GM06990 (cell line): Measurements from ENCODE around the gene ICAM4.

Experiments
- DNase-seq: peaks from one replicate; pipeline ENCODE4 v3.0.0-alpha.2; 2011; ENCODE audit not compliant: insufficient read length; ENCODE audit errors: extremely low read depth
- H3K27me3 ChIP-seq: replicated peaks from 2 replicates; pipeline ENCODE4 v1.6.0; 2011; ENCODE audit warnings: low read length; ENCODE audit not compliant: control insufficient read depth, insufficient read depth
- H3K36me3 ChIP-seq: 2 replicates; pipeline ENCODE4 v1.5.1; 2011; ENCODE audit warnings: low read length; ENCODE audit not compliant: control insufficient read depth, insufficient read depth
- H3K4me3 ChIP-seq: replicated peaks from 2 replicates; pipeline ENCODE4 v1.5.1; 2011; ENCODE audit warnings: low read depth, mild to moderate bottlenecking, control low read depth, low read length
- TF ChIP-seq, protein P1 (sequence below): IDR thresholded peaks from 2 replicates; pipeline ENCODE4 v1.5.1; 2011; ENCODE audit warnings: low read length, control low read depth, mild to moderate bottlenecking, inconsistent platforms; ENCODE audit not compliant: insufficient read depth, poor library complexity, severe bottlenecking

ICAM4 gene

DNA sequence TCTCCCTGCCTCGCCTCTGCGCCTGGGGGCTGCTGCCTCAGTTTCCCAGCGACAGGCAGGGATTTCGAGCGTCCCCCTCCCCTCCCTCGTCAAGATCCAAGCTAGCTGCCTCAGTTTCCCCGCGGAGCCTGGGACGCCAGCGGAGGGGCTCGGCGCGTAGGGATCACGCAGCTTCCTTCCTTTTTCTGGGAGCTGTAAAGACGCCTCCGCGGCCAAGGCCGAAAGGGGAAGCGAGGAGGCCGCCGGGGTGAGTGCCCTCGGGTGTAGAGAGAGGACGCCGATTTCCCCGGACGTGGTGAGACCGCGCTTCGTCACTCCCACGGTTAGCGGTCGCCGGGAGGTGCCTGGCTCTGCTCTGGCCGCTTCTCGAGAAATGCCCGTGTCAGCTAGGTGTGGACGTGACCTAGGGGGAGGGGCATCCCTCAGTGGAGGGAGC is 16.6 kb upstream of the ICAM4 start:
- DNase-seq = peak; percentile 88
- H3K27me3 ChIP-seq = no peaks in the 10 kb centered on the region
- H3K36me3 ChIP-seq = peaks cover 12% of the 10 kb centered on the region
- TF ChIP-seq, protein P1, sequence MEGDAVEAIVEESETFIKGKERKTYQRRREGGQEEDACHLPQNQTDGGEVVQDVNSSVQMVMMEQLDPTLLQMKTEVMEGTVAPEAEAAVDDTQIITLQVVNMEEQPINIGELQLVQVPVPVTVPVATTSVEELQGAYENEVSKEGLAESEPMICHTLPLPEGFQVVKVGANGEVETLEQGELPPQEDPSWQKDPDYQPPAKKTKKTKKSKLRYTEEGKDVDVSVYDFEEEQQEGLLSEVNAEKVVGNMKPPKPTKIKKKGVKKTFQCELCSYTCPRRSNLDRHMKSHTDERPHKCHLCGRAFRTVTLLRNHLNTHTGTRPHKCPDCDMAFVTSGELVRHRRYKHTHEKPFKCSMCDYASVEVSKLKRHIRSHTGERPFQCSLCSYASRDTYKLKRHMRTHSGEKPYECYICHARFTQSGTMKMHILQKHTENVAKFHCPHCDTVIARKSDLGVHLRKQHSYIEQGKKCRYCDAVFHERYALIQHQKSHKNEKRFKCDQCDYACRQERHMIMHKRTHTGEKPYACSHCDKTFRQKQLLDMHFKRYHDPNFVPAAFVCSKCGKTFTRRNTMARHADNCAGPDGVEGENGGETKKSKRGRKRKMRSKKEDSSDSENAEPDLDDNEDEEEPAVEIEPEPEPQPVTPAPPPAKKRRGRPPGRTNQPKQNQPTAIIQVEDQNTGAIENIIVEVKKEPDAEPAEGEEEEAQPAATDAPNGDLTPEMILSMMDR = no peak
- H3K4me3 ChIP-seq = peak overlapping the region; percentile 93

DNA sequence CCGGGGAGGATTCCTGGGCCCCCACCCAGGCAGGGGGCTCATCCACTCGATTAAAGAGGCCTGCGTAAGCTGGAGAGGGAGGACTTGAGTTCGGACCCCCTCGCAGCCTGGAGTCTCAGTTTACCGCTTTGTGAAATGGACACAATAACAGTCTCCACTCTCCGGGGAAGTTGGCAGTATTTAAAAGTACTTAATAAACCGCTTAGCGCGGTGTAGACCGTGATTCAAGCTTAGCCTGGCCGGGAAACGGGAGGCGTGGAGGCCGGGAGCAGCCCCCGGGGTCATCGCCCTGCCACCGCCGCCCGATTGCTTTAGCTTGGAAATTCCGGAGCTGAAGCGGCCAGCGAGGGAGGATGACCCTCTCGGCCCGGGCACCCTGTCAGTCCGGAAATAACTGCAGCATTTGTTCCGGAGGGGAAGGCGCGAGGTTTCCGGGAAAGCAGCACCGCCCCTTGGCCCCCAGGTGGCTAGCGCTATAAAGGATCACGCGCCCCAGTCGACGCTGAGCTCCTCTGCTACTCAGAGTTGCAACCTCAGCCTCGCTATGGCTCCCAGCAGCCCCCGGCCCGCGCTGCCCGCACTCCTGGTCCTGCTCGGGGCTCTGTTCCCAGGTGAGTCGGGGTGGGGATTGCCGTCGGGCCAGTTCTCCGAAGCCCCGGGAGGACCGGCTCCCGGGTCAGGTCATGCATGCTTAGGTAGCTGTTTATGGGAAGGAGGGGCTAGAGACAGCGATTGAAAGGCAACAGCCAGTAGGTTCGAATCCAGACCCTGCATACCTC is 15.9 kb upstream of the ICAM4 start, which contains the start of gene ICAM1:
TSS of gene ICAM1 (plus strand) at position 505 of the 779 bp plus-strand sequence. CDS start at position 545, 40 bp downstream.
- Histone ChIP-seq H3K36me3 (peaks cover 15% of the 10 kb centered on the region), H3K27me3 (no peaks in the 10 kb centered on the region), H3K4me3 (peak within 1 kb of the TSS; percentile 93)
- TF ChIP-seq, protein P1 = peak; percentile 5
- peak; percentile 88 for DNase-seq

GRCh38 chr19:10271543-10272086 is 15.1 kb upstream of the ICAM4 start:
- Histone ChIP-seq H3K4me3 (peak overlapping the region; percentile 93), H3K36me3 (peaks cover 15% of the 10 kb centered on the region), H3K27me3 (no peaks in the 10 kb centered on the region)
- peak; percentile 72 for DNase-seq
- TF ChIP-seq, protein P1 = no peak

DNA sequence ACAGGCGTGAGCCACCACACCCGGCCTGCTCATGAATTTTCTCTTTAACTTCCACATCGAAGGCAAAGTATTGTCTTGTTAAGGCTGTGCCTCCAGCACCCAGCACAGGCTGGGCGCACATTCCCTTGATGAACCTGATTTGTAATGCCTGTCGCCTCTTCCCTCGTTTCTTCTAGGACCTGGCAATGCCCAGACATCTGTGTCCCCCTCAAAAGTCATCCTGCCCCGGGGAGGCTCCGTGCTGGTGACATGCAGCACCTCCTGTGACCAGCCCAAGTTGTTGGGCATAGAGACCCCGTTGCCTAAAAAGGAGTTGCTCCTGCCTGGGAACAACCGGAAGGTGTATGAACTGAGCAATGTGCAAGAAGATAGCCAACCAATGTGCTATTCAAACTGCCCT is 12.2 kb upstream of the ICAM4 start:
- H3K36me3 ChIP-seq = peaks cover 28% of the 10 kb centered on the region
- peak overlapping the region; percentile 64 for H3K4me3 ChIP-seq

GRCh38 chr19:10277795-10278589 is 8.8 kb upstream of the ICAM4 start:
- TF ChIP-seq, protein P1 = no peak
- H3K4me3 ChIP-seq = no peak overlapping the region
- H3K36me3 ChIP-seq = peaks cover 25% of the 10 kb centered on the region
- no peak for DNase-seq
- no peaks in the 10 kb centered on the region for H3K27me3 ChIP-seq

More for the DNA sequence above, 12.2 kb upstream of the ICAM4 start:
- H3K27me3 ChIP-seq = no peaks in the 10 kb centered on the region
- TF ChIP-seq, protein P1 = no peak
- no peak for DNase-seq
